CD4-positive, alpha-beta memory T cell (primary cell): ENCODE measurements around the gene NCK2. TPM values are rescaled to one million over a fixed set of nuclear protein-coding genes. Genes with fewer than 3 reads are reported as not detected.

ENCODE experiments used
- CTCF ChIA-PET: fragments of 350-600 bp; sonication (Branson Sonifier 250); formaldehyde crosslinking; loops from one replicate; lab custom pipeline; 2021; ENCODE audit warnings: inconsistent platforms; ENCODE audit not compliant: partially characterized antibody; lab: Charles Lee
- POLR2A ChIA-PET: fragments of 350-600 bp; sonication (Branson Sonifier 250); formaldehyde crosslinking; loops from one replicate; lab custom pipeline; 2021; ENCODE audit not compliant: partially characterized antibody; lab: Charles Lee
- DNase-seq, 5 donors: peaks; one replicate each; pipeline versions ENCODE4 v3.0.0 to v3.0.0-alpha.2; 2020 to 2022; ENCODE audit warnings: mixed read lengths in 1 of 5
- H3K27ac ChIP-seq: one replicate; pipeline ENCODE4 v1.7.0; 2013; ENCODE audit warnings: low read depth, low read length
- H3K27me3 ChIP-seq: 2 replicates; pipeline ENCODE4 v1.7.0; 2013; ENCODE audit warnings: mild to moderate bottlenecking, low read length, moderate library complexity; ENCODE audit not compliant: insufficient read depth
- H3K36me3 ChIP-seq: 2 replicates; pipeline ENCODE4 v1.7.0; 2013; ENCODE audit warnings: mild to moderate bottlenecking, low read length, moderate library complexity; ENCODE audit not compliant: insufficient read depth
- H3K4me1 ChIP-seq: 2 replicates; pipeline ENCODE4 v1.7.0; 2013; ENCODE audit warnings: mild to moderate bottlenecking, low read length, moderate library complexity; ENCODE audit not compliant: insufficient read depth
- H3K4me3 ChIP-seq, 2 donors: one replicate each; pipeline ENCODE4 v1.7.0; 2013; ENCODE audit warnings: low read length in 2 of 2, mild to moderate bottlenecking in 1 of 2
- H3K9me3 ChIP-seq, 2 donors: one replicate each; pipeline ENCODE4 v1.7.0; 2013; ENCODE audit warnings: low read length in 2 of 2, control low read depth in 1 of 2; ENCODE audit not compliant: control insufficient read depth in 1 of 2
- H3K27ac Mint-ChIP-seq, 7 donors: one replicate each; pipeline ENCODE4 v1.8.0; 2020 to 2021; ENCODE audit warnings: mixed read lengths in 7 of 7, mild to moderate bottlenecking in 6 of 7, inconsistent platforms in 3 of 7, moderate library complexity in 3 of 7
- H3K27me3 Mint-ChIP-seq, 2 donors: one replicate each; pipeline ENCODE4 v1.8.0; 2020 to 2021; ENCODE audit warnings: mixed read lengths in 2 of 2
- H3K36me3 Mint-ChIP-seq, 2 donors: one replicate each; pipeline ENCODE4 v1.8.0; 2020 to 2021; ENCODE audit warnings: mixed read lengths in 2 of 2, inconsistent platforms in 1 of 2, mild to moderate bottlenecking in 1 of 2
- H3K4me1 Mint-ChIP-seq, 4 donors: one replicate each; pipeline ENCODE4 v1.8.0; 2020 to 2021; ENCODE audit warnings: mixed read lengths in 4 of 4, mild to moderate bottlenecking in 1 of 4
- H3K4me3 Mint-ChIP-seq, 8 donors: one replicate each; pipeline ENCODE4 v1.8.0; 2020 to 2021; ENCODE audit warnings: mixed read lengths in 8 of 8, mild to moderate bottlenecking in 7 of 8, moderate library complexity in 6 of 8, inconsistent platforms in 3 of 8
- H3K9me3 Mint-ChIP-seq, 8 donors: one replicate each; pipeline ENCODE4 v1.8.0; 2020 to 2021; ENCODE audit warnings: mixed read lengths in 8 of 8, mild to moderate bottlenecking in 5 of 8, inconsistent platforms in 3 of 8, moderate library complexity in 1 of 8
- intact Hi-C: fragments of 100-400 bp; cut with micrococcal nuclease; formaldehyde crosslinking; loops from one replicate; pipeline ENCODE4 v1.15.1; 2023
- polyA plus RNA-seq, 2 donors: library from polyadenylated mRNA; unstranded; fragments of 300-500 nt; fragmentation: Illumina TruSeq; gene quantifications; one replicate each; pipeline ENCODE4 v1.2.3, GENCODE V29; 2021
- total RNA-seq, 2 experiments: library from RNA; stranded (reverse); gene quantifications; one replicate each; pipeline ENCODE4 v1.2.3, GENCODE V29; 2021

The NCK2 gene
- total and polyA plus RNA-seq, 4 experiments from 2014 or later, result 58.0 to 98.6 (median 87.3) TPM

DNA sequence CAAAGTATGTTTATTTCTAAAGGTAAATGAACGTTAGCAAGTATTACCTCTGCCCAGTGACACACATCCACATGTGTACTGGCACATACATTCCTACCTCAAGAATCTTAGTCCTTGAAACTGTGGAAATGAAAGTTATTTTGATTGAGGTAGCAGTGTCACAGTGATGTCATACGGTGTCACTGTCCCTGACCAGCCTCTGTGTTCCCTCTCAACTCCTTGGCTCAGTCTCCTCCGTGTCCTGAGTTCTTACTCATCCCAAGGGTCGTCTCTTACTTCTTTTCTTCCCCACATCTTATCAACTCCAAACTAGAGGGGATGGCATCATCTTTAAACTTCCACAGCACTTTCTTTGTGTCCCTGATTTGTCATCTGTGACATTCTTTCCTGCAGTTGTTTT is 3.3 kb downstream of the NCK2 start:
- Histone ChIP-seq H3K4me1 (peaks cover 75% of the 10 kb centered on the region), H3K4me3 (peak overlapping the region; percentile 69 to 78), H3K27me3 (no peaks in the 10 kb centered on the region), H3K27ac (peak overlapping the region; percentile 78), H3K9me3 (no peaks in the 10 kb centered on the region), H3K36me3 (peaks cover 5% of the 10 kb centered on the region)
- ChIA-PET POLR2A (interaction anchor here (0.7 to 6.7 kb wide), 17 partner anchors 7 to 413 kb away, joined by 3 to 88 read pairs (median 22); no protein-coding TSS in a partner anchor), CTCF (interaction anchor here (0.6 to 6.7 kb wide), 15 partner anchors 8 to 337 kb away, joined by 3 to 96 read pairs (median 5); no protein-coding TSS in a partner anchor)
- H3K9me3 Mint-ChIP-seq, result no peaks in the 10 kb centered on the region
- DNase-seq, result peak in 4 of 5 donors; percentile 43 to 71 (median 46)
- peaks cover 36 to 68% of the 10 kb centered on the region in 2 donors for H3K36me3 Mint-ChIP-seq
- H3K27me3 Mint-ChIP-seq, result no peaks in the 10 kb centered on the region
- H3K27ac Mint-ChIP-seq, result peak overlapping the region; percentile 92 to 99 (median 97)
- H3K4me1 Mint-ChIP-seq, result peaks cover 59 to 89% (median 70%) of the 10 kb centered on the region in 4 donors
- intact Hi-C loops, result loop anchor here (1.0 to 10.0 kb wide), 10 partner anchors 13 to 417 kb away; no protein-coding TSS in a partner anchor
- peak overlapping the region; percentile 79 to 99 (median 94) for H3K4me3 Mint-ChIP-seq

DNA sequence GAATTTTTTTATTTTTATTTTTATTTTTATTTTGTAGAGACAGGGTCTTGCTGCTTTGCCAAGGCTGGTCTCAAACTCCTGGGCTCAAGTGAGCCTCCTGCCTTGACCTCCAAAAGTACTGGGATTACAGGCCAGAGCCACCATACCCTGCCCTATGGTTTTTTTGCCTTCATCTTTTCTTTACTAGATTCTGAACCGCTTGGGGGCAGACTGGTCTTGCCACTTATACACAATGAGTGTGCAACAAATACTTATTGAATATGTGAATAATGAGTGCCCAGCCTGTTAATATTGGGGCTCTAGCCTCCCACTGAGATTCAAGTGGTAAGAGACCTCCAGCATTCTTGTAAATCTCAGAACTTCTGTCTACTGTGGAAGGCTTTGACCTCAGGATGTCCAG is 3.9 kb downstream of the NCK2 start:
- peak overlapping the region; percentile 92 to 99 (median 97) for H3K27ac Mint-ChIP-seq
- Histone ChIP-seq H3K36me3 (peaks cover 5% of the 10 kb centered on the region), H3K27ac (peak overlapping the region; percentile 78), H3K27me3 (no peaks in the 10 kb centered on the region), H3K4me3 (peak overlapping the region; percentile 21 to 48), H3K4me1 (peaks cover 75% of the 10 kb centered on the region), H3K9me3 (no peaks in the 10 kb centered on the region)
- ChIA-PET POLR2A (interaction anchor here (0.6 to 6.7 kb wide), 10 partner anchors 6 to 346 kb away, joined by 3 to 88 read pairs (median 12); no protein-coding TSS in a partner anchor), CTCF (interaction anchor here (0.7 to 6.7 kb wide), 12 partner anchors 10 to 338 kb away, joined by 3 to 96 read pairs (median 5); no protein-coding TSS in a partner anchor)
- intact Hi-C loops, result loop anchor here (1.0 to 10.0 kb wide), 7 partner anchors 48 to 416 kb away; no protein-coding TSS in a partner anchor
- H3K4me1 Mint-ChIP-seq, result peaks cover 58 to 89% (median 70%) of the 10 kb centered on the region in 4 donors
- no peaks in the 10 kb centered on the region for H3K27me3 Mint-ChIP-seq
- H3K4me3 Mint-ChIP-seq, result peak overlapping the region; percentile 88 to 99 (median 94)
- peak in 1 of 5 donors; percentile 39 for DNase-seq
- H3K36me3 Mint-ChIP-seq, result peaks cover 37 to 70% of the 10 kb centered on the region in 2 donors
- no peaks in the 10 kb centered on the region for H3K9me3 Mint-ChIP-seq

DNA sequence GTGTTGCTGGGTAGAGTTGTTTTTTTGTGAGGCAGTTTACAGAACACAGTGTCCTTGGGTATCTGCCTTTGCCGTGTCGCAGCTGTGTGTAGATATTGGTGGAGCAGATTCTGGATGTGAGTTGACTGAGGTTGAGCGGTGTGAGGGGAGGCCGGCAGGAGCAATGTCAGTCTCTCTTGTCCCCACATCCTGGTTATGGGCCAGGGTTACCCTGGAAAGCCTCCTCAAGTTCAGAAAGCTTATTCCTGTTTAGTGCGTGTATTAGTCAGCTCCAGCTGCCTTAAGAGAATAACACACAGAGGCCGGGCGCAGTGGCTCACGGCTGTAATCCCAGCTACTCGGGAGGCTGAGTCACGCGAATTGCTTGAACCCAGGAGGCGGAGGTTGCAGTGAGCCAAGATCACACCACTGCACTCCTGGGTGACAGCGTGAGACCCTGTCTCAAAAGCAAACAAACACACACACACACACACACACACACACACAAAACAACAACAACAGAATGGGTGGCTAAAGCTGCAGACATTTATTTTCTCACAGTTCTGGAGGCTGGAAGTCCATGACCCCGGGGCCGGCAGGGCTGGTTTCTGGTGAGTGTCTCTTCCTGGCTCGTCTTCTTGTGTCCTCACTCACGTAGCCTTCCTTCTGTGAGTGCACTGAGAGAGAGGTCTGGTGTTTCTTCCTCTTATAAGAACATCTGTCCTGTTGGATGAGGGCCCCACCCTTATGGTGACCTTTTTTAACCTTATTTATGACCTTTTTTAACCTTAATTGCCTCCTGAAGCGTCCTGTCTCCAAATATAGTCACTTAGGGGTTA is 5.1 kb downstream of the NCK2 start:
- H3K27me3 ChIP-seq, result no peaks in the 10 kb centered on the region
- H3K27ac Mint-ChIP-seq, result peak overlapping the region; percentile 92 to 99 (median 97)
- peak overlapping the region; percentile 78 for H3K27ac ChIP-seq
- H3K4me1 ChIP-seq, result peaks cover 81% of the 10 kb centered on the region
- CTCF ChIA-PET, result interaction anchor here (0.7 to 6.7 kb wide), 12 partner anchors 9 to 356 kb away, joined by 3 to 96 read pairs (median 4); no protein-coding TSS in a partner anchor
- POLR2A ChIA-PET, result interaction anchor here (0.9 to 6.7 kb wide), 13 partner anchors 11 to 347 kb away, joined by 3 to 52 read pairs (median 4); no protein-coding TSS in a partner anchor
- peak in 3 of 5 donors; percentile 32 to 63 (median 37) for DNase-seq
- intact Hi-C loops, result loop anchor here (2.0 to 10.0 kb wide), 6 partner anchors 47 to 415 kb away; no protein-coding TSS in a partner anchor
- peaks cover 44 to 72% of the 10 kb centered on the region in 2 donors for H3K36me3 Mint-ChIP-seq
- H3K36me3 ChIP-seq, result peaks cover 5% of the 10 kb centered on the region
- no peaks in the 10 kb centered on the region for H3K9me3 ChIP-seq
- no peaks in the 10 kb centered on the region for H3K9me3 Mint-ChIP-seq
- H3K27me3 Mint-ChIP-seq, result no peaks in the 10 kb centered on the region
- peak overlapping the region; percentile 21 to 48 for H3K4me3 ChIP-seq
- H3K4me1 Mint-ChIP-seq, result peaks cover 60 to 93% (median 75%) of the 10 kb centered on the region in 4 donors
- peak overlapping the region; percentile 88 to 99 (median 92) for H3K4me3 Mint-ChIP-seq

DNA sequence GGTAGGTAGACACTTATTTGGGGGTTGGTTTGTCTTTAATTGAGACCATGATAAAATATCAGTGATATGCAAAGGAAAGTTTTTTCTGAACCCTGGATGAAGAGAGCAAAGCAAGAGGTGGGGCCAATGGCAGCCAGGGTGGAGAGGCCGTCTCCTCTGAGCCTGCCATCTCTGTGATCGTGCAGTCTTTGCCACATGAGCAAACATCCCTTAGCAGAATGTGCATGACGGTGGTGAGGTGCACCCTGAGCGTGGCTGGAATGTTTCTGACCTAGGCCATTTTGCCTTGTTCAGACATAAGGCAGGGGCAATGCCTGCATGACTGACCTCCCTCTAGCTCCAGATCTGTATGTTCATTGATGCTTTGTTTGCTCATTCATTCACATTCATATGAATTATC is 6.0 kb downstream of the NCK2 start:
- no peak for DNase-seq
- H3K27ac ChIP-seq, result peak overlapping the region; percentile 78
- H3K9me3 ChIP-seq, result no peaks in the 10 kb centered on the region
- ChIA-PET POLR2A (interaction anchor here (0.9 to 6.7 kb wide), 6 partner anchors 12 to 333 kb away, joined by 3 to 52 read pairs (median 8); no protein-coding TSS in a partner anchor), CTCF (interaction anchor here (1.2 to 6.7 kb wide), 3 partner anchors 8 to 173 kb away, joined by 5 to 96 read pairs (median 44); no protein-coding TSS in a partner anchor)
- peak overlapping the region in 1 of 2 donors; percentile 21 for H3K4me3 ChIP-seq
- H3K27ac Mint-ChIP-seq, result peak overlapping the region; percentile 92 to 99 (median 97)
- H3K27me3 ChIP-seq, result no peaks in the 10 kb centered on the region
- peaks cover 44 to 70% of the 10 kb centered on the region in 2 donors for H3K36me3 Mint-ChIP-seq
- intact Hi-C loops, result no loop called here
- peaks cover 5% of the 10 kb centered on the region for H3K36me3 ChIP-seq
- peaks cover 68 to 100% (median 84%) of the 10 kb centered on the region in 4 donors for H3K4me1 Mint-ChIP-seq
- H3K4me1 ChIP-seq, result peaks cover 90% of the 10 kb centered on the region
- H3K9me3 Mint-ChIP-seq, result no peaks in the 10 kb centered on the region
- H3K27me3 Mint-ChIP-seq, result no peaks in the 10 kb centered on the region
- H3K4me3 Mint-ChIP-seq, result peak overlapping the region; percentile 88 to 99 (median 92)

DNA sequence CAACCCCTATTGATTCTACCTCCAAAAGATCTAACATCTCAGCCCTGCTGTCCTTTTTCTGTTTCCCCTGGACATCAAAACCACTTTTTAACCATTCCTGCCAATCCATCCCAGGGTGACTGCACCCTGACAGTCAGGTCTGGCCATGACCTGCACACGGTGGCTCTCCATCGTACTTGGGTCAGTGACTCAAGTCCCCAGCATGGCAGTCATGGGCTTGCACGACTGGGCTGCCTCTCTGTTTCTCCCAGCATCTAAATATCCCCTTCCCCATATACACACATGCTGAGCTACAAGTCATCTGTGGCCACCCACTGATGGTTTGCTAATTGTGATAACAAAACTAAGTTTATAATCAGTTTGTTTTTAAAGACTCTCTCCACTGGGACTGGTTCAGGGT is 6.6 kb downstream of the NCK2 start:
- ChIA-PET POLR2A (interaction anchor here (0.9 to 6.7 kb wide), 5 partner anchors 13 to 344 kb away, joined by 3 to 52 read pairs (median 4); no protein-coding TSS in a partner anchor), CTCF (interaction anchor here (1.2 to 6.7 kb wide), 2 partner anchors 8 to 37 kb away, joined by 5 to 96 read pairs; no protein-coding TSS in a partner anchor)
- Mint-ChIP-seq H3K4me1 (peaks cover 74 to 100% (median 89%) of the 10 kb centered on the region in 4 donors), H3K9me3 (no peaks in the 10 kb centered on the region), H3K27me3 (no peaks in the 10 kb centered on the region), H3K4me3 (peak overlapping the region; percentile 88 to 99 (median 92)), H3K36me3 (peaks cover 44 to 66% of the 10 kb centered on the region in 2 donors), H3K27ac (peak overlapping the region; percentile 92 to 99 (median 97))
- H3K4me1 ChIP-seq, result peaks cover 95% of the 10 kb centered on the region
- H3K27me3 ChIP-seq, result no peaks in the 10 kb centered on the region
- intact Hi-C loops, result no loop called here
- no peaks in the 10 kb centered on the region for H3K9me3 ChIP-seq
- peaks cover 5% of the 10 kb centered on the region for H3K36me3 ChIP-seq
- peak overlapping the region; percentile 78 for H3K27ac ChIP-seq
- DNase-seq, result no peak
- H3K4me3 ChIP-seq, result peak overlapping the region in 1 of 2 donors; percentile 4

DNA sequence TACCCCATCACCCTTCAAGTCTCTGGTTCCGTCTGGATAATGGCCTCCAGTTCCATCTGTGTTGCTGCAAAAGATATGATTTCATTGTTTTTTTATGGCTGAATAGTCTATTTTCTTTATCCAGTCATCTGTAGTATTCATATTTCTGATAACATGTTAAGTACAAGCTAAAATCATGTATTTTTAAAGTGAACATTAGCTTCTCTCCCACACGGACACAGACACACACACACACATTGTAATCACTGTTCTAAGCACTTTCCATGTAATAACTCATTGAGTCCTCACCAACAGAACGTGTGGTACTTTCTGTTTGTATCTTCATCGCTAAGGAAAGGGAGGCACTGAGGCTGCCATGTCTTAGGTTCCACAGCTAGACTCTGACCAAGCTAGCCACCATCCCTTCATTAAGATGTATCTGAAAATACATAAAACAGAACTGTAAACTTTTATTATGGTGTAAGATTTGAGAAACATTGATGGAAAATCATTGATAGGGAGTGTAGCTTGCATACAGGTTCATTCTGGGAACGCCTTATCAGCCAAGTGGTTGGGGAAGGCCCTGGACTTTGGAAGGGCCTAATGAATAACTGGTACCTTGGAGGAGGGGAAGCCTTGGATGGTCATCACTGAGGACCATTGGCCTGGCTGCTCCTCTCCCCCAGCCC is 8.1 kb downstream of the NCK2 start:
- intact Hi-C loops, result no loop called here
- ChIA-PET POLR2A (interaction anchor here (0.9 to 5.6 kb wide), 11 partner anchors 6 to 408 kb away, joined by 3 to 88 read pairs (median 12); no protein-coding TSS in a partner anchor), CTCF (interaction anchor here (0.5 to 5.1 kb wide), 10 partner anchors 9 to 352 kb away, joined by 3 to 45 read pairs (median 4); partner anchors contain the start of gene NCK2)
- no peaks in the 10 kb centered on the region for H3K9me3 Mint-ChIP-seq
- peaks cover 100% of the 10 kb centered on the region for H3K4me1 ChIP-seq
- H3K27ac ChIP-seq, result peak overlapping the region; percentile 76
- peaks cover 5% of the 10 kb centered on the region for H3K36me3 ChIP-seq
- no peak for DNase-seq
- peak overlapping the region; percentile 82 to 97 (median 93) for H3K27ac Mint-ChIP-seq
- H3K9me3 ChIP-seq, result no peaks in the 10 kb centered on the region
- no peaks in the 10 kb centered on the region for H3K27me3 Mint-ChIP-seq
- H3K4me3 Mint-ChIP-seq, result peak overlapping the region; percentile 55 to 86 (median 73)
- peaks cover 32 to 61% of the 10 kb centered on the region in 2 donors for H3K36me3 Mint-ChIP-seq
- H3K4me1 Mint-ChIP-seq, result peaks cover 77 to 100% (median 92%) of the 10 kb centered on the region in 4 donors
- no peaks in the 10 kb centered on the region for H3K27me3 ChIP-seq
- peak overlapping the region; percentile 31 to 32 for H3K4me3 ChIP-seq
